ENCODE results near the gene FAM50A.
A peak's percentile ranks its signal among the peaks of the same experiment; 100 is the strongest.

FAM50A gene

DNA sequence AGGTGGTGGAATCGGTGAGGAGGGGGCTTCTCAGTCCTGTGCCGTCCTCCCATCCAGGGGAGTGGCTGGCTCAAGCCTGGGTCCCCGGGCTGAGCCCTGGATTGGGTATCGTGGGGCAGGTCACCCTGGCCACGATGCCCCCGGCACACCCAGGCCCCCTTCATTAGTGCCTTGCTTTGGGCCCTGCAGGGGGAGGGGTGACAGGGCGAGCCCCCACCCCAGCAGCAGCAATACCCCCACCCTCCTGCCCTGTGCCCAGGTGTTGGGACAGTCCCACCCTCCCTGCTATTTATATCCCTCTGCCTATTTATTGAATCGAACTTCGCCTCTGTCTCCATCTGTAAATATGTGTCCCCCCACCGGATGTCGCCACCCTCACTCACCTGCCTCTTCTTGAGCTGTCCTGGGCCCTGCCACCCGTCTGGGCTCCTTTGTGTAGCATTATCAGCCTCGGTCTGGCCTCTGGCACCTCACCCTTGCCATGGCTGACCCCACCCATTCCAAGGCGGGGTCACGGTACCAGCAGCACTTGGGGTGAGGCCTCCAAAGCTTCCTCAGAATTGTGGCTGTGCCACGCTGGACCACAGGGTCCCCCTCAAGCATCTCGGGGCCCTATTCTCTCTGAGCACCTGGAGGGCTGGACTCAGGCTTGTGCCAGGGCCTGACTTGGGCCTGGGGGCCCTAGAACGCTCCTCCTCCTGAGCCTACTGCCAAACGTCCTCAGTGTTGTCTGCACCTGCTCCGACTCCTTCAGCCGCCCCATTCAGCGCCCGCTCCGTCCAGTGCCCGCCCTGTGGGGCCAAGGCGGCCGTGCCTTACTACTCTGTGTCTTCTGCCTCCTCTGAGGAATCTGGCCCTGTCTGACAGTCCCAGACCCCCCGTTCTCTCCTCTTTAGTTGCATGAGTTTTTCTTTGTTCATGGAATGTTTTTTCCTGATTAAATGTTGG, 29.0 kb downstream of the FAM50A start:
- peaks cover 4% of the 10 kb centered on the region for H3K4me1 ChIP-seq (ENCODE audit: control insufficient read depth, insufficient read depth, low read length, poor library complexity, severe bottlenecking)
- H3K9me3 ChIP-seq (ENCODE audit: control insufficient read depth, low read length) = no peaks in the 10 kb centered on the region
- H3K36me3 ChIP-seq (ENCODE audit: control insufficient read depth, insufficient read depth, low read length) = peaks cover 14% of the 10 kb centered on the region
- no peak overlapping the region for H3K4me3 ChIP-seq (ENCODE audit: insufficient read depth, low read depth, low read length, poor library complexity, severe bottlenecking)
- no peak for DNase-seq
- no peak overlapping the region for H3K27ac ChIP-seq (ENCODE audit: insufficient read depth, low read length, poor library complexity, severe bottlenecking)
- H3K27me3 ChIP-seq (replicated peaks; ENCODE audit: control insufficient read depth, insufficient read depth, low read length, poor library complexity, severe bottlenecking) = no peaks in the 10 kb centered on the region

DNA sequence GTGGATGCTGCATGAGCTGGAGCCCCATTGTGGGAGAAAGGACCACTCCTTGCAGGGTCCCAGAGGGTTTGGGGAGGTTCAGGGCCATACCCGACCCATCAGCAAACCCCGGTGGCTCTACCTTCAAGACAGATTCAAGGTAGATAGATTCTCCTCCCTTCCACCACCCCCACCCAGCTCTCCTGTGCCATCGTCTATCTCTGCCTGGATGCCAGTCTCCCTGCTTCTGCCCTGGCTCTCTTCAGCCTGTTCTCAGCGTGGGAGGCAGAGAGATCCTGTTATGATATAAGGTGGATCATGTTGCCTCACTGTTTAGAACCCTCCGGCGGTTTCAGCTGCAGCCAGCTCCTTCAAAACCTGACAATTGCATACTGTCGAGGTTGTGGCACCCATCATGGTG, 29.7 kb downstream of the FAM50A start:
- DNase-seq = no peak

DNA sequence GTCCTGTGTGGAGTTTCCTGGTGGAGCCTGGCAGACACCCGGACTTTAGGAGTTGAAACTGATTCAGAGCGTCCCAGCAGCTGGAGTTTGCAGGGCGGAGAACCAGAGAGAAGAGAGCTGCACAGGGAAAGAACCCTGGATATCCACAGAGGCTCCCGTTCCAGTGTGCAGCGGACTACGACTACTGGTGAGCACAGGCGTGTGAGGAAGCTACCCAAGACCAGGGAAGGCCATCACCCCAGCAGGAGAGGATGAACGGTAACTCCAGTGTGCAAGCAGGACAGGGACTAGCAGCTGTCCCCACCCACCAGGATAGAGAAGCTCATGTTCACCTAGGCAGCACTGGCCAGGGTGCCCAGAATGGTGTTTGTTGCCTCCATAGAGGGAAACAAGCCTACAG, 32.9 kb downstream of the FAM50A start:
- Histone ChIP-seq H3K36me3 (ENCODE audit: control insufficient read depth, insufficient read depth, low read length) (no peaks in the 10 kb centered on the region), H3K9me3 (ENCODE audit: control insufficient read depth, low read length) (no peaks in the 10 kb centered on the region), H3K4me1 (ENCODE audit: control insufficient read depth, insufficient read depth, low read length, poor library complexity, severe bottlenecking) (peaks cover 9% of the 10 kb centered on the region), H3K4me3 (ENCODE audit: insufficient read depth, low read depth, low read length, poor library complexity, severe bottlenecking) (no peak overlapping the region), H3K27ac (ENCODE audit: insufficient read depth, low read length, poor library complexity, severe bottlenecking) (no peak overlapping the region), H3K27me3 (replicated peaks; ENCODE audit: control insufficient read depth, insufficient read depth, low read length, poor library complexity, severe bottlenecking) (no peaks in the 10 kb centered on the region)
- no peak for DNase-seq

More for the DNA sequence above, 29.7 kb downstream of the FAM50A start:
- Histone ChIP-seq H3K4me3 (ENCODE audit: insufficient read depth, low read depth, low read length, poor library complexity, severe bottlenecking) (no peak overlapping the region), H3K27ac (ENCODE audit: insufficient read depth, low read length, poor library complexity, severe bottlenecking) (no peak overlapping the region), H3K9me3 (ENCODE audit: control insufficient read depth, low read length) (no peaks in the 10 kb centered on the region), H3K4me1 (ENCODE audit: control insufficient read depth, insufficient read depth, low read length, poor library complexity, severe bottlenecking) (peaks cover 4% of the 10 kb centered on the region), H3K36me3 (ENCODE audit: control insufficient read depth, insufficient read depth, low read length) (peaks cover 14% of the 10 kb centered on the region), H3K27me3 (replicated peaks; ENCODE audit: control insufficient read depth, insufficient read depth, low read length, poor library complexity, severe bottlenecking) (no peaks in the 10 kb centered on the region)

DNA sequence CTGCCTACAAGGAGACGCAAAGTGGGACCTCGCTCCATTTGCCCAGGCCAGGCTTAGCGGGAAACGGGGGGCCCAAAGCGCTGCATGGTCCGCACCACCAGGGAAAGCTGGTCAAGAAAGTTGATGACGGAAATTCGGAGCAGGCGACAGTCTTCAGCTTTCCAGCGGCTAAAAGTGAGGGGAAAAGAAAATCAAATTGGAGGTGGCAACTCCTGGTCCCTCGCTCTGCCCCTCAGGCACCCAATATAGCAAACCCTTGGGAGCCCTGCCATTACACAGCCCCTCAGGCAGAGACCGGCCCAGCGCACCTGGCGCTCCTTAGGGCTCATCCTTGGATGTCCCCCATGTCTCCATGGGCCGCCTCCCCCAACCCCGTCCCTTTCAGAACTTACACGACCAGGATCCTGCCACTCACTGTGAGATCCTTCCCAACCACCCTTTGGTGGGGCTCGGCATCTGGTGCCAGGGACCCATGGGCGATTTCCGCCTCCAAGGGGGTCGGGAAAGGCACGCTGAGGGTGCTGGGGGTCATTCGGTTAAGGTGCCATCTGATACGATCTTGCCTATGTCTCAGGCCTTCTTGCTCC, 34.0 kb downstream of the FAM50A start:
- no peaks in the 10 kb centered on the region for H3K27me3 ChIP-seq (replicated peaks; ENCODE audit: control insufficient read depth, insufficient read depth, low read length, poor library complexity, severe bottlenecking)
- peaks cover 9% of the 10 kb centered on the region for H3K4me1 ChIP-seq (ENCODE audit: control insufficient read depth, insufficient read depth, low read length, poor library complexity, severe bottlenecking)
- H3K27ac ChIP-seq (ENCODE audit: insufficient read depth, low read length, poor library complexity, severe bottlenecking) = peak overlapping the region; percentile 77
- H3K4me3 ChIP-seq (ENCODE audit: insufficient read depth, low read depth, low read length, poor library complexity, severe bottlenecking) = peak overlapping the region; percentile 53
- H3K36me3 ChIP-seq (ENCODE audit: control insufficient read depth, insufficient read depth, low read length) = no peaks in the 10 kb centered on the region
- no peak for DNase-seq
- H3K9me3 ChIP-seq (ENCODE audit: control insufficient read depth, low read length) = no peaks in the 10 kb centered on the region

DNA sequence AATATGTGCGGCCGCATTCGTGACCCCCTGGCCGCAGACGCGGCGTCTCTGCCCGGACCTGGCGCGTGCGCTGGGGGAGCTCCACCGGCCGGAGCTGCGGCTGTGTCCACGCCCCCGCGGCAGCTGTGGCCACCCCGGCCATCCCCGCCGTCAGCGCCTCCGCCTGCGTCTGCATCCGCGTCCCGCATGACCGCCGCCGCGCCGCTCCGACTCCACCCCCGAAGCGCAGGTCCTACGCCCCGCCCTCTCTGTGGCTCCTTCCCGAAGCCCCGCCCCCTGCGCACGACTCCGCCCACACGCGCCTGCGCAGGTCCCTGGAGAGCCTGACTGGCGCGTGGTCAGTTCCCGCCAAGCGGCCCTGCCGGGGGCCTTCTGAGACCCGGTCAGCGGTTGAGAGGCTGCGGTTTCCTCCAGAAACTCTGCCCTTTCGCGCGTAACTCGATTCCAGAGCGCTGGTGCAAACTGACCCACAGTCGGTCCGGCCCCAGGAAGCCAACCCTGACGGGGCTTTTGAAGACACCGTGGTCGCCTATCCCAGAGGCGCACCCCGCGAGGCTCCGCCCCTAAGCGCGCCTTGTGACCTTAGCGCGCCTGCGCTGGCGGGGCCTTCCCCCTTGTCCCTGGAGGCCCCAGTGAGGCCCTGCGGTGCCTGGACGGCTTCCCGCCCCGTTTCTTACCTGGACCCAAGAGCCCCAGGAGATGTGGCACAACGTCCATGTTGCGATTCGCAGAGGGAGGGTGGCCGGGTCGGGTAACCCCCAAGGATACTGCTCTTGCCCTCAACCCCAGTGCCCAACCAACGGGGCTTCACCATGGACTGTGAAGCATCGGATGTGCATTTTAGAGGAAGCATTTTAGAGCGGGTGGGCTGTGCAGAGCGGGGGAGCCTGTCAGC, 35.0 kb downstream of the FAM50A start, which contains the start of gene LAGE3:
Gene LAGE3 (minus strand): TSS at position 554 of the 895 bp plus-strand sequence. CDS start 366 bp downstream, at position 188.
- no peaks in the 10 kb centered on the region for H3K27me3 ChIP-seq (replicated peaks; ENCODE audit: control insufficient read depth, insufficient read depth, low read length, poor library complexity, severe bottlenecking)
- H3K27ac ChIP-seq (ENCODE audit: insufficient read depth, low read length, poor library complexity, severe bottlenecking) = peak within 1 kb of the TSS; percentile 77
- peak; percentile 85 to 91 (median 88) for DNase-seq
- H3K36me3 ChIP-seq (ENCODE audit: control insufficient read depth, insufficient read depth, low read length) = no peaks in the 10 kb centered on the region
- H3K4me1 ChIP-seq (ENCODE audit: control insufficient read depth, insufficient read depth, low read length, poor library complexity, severe bottlenecking) = peaks cover 9% of the 10 kb centered on the region
- H3K4me3 ChIP-seq (ENCODE audit: insufficient read depth, low read depth, low read length, poor library complexity, severe bottlenecking) = peak within 1 kb of the TSS; percentile 53
- H3K9me3 ChIP-seq (ENCODE audit: control insufficient read depth, low read length) = no peaks in the 10 kb centered on the region

DNA sequence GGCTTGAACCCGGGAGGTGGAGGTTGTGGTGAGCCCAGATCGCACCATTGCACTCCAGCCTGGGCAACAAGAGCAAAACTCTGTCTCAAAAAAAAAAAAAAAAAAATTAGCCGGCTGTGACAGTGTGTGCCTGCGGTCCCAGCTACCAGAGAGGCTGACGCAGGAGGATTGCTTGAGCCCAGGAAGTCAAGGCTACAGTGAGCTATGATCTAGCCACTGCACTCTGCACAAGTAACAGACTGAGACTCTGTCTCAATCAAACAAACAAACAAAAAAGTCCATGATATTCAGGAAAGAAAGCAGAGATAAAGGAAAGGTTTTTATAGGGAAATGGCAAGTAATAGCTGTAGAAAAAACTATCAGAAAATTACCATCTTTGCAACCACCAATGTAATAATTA, 37.3 kb downstream of the FAM50A start:
- Histone ChIP-seq H3K27ac (ENCODE audit: insufficient read depth, low read length, poor library complexity, severe bottlenecking) (no peak overlapping the region), H3K4me3 (ENCODE audit: insufficient read depth, low read depth, low read length, poor library complexity, severe bottlenecking) (no peak overlapping the region), H3K9me3 (ENCODE audit: control insufficient read depth, low read length) (no peaks in the 10 kb centered on the region), H3K36me3 (ENCODE audit: control insufficient read depth, insufficient read depth, low read length) (no peaks in the 10 kb centered on the region), H3K4me1 (ENCODE audit: control insufficient read depth, insufficient read depth, low read length, poor library complexity, severe bottlenecking) (peaks cover 16% of the 10 kb centered on the region), H3K27me3 (replicated peaks; ENCODE audit: control insufficient read depth, insufficient read depth, low read length, poor library complexity, severe bottlenecking) (no peaks in the 10 kb centered on the region)
- DNase-seq = no peak

DNA sequence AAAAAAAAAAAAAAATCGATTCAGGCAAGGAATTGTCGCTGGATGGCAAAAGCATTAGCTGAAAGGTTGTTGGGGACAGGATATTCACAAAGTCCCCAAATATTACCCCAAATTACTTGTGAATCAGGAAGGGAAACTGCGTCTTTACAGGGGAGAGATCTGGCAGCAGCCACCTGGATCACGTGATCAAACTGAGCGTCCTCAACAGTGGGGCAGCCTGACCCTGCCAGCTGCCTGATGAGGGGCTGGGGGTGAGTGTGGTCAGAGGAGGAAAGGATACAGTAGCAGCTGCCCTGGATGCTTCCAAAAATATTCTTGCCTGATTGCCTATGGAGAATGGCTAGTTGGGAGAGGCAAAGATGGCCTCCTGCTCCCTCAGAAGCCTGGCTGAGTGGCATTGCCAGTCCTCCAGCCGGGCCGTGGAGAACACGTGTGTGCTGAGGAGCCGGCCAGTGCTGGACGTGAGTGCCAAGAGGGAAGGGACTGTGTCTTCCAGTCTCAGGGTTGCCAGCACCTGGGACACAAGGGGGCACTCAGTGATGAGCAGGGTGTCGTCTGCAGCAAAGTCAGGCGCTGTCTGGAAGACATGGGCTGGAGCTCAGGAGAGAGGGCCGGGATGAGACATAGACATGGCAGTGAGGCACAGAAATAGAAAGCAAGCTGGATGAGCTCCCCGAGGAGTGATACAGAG, 38.1 kb downstream of the FAM50A start:
- no peak for DNase-seq
- Histone ChIP-seq H3K4me3 (ENCODE audit: insufficient read depth, low read depth, low read length, poor library complexity, severe bottlenecking) (no peak overlapping the region), H3K9me3 (ENCODE audit: control insufficient read depth, low read length) (no peaks in the 10 kb centered on the region), H3K36me3 (ENCODE audit: control insufficient read depth, insufficient read depth, low read length) (no peaks in the 10 kb centered on the region), H3K4me1 (ENCODE audit: control insufficient read depth, insufficient read depth, low read length, poor library complexity, severe bottlenecking) (peaks cover 16% of the 10 kb centered on the region), H3K27me3 (replicated peaks; ENCODE audit: control insufficient read depth, insufficient read depth, low read length, poor library complexity, severe bottlenecking) (no peaks in the 10 kb centered on the region), H3K27ac (ENCODE audit: insufficient read depth, low read length, poor library complexity, severe bottlenecking) (no peak overlapping the region)

DNA sequence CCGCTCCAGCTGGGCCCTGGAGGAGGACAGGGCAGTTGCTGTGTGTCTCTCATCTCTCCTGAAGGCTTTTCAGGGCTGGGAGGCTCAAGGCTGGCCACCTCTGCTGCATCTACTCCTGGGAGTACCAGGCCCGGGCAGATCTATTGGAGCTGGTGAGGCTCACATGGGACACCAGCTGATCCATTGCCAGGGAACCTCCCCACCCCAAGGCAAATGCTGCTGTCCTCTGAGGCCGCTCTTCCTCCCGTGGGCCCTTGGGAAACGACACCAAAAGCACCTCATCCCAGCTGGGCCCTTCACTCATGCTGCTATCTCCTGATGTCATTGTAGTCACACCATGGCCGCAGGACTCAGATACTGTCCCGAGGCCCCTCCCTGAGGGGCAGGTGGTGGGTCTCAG, 38.8 kb downstream of the FAM50A start:
- Histone ChIP-seq H3K4me1 (ENCODE audit: control insufficient read depth, insufficient read depth, low read length, poor library complexity, severe bottlenecking) (peaks cover 12% of the 10 kb centered on the region), H3K4me3 (ENCODE audit: insufficient read depth, low read depth, low read length, poor library complexity, severe bottlenecking) (no peak overlapping the region), H3K36me3 (ENCODE audit: control insufficient read depth, insufficient read depth, low read length) (no peaks in the 10 kb centered on the region), H3K27me3 (replicated peaks; ENCODE audit: control insufficient read depth, insufficient read depth, low read length, poor library complexity, severe bottlenecking) (no peaks in the 10 kb centered on the region), H3K9me3 (ENCODE audit: control insufficient read depth, low read length) (no peaks in the 10 kb centered on the region), H3K27ac (ENCODE audit: insufficient read depth, low read length, poor library complexity, severe bottlenecking) (no peak overlapping the region)
- DNase-seq = no peak

DNA sequence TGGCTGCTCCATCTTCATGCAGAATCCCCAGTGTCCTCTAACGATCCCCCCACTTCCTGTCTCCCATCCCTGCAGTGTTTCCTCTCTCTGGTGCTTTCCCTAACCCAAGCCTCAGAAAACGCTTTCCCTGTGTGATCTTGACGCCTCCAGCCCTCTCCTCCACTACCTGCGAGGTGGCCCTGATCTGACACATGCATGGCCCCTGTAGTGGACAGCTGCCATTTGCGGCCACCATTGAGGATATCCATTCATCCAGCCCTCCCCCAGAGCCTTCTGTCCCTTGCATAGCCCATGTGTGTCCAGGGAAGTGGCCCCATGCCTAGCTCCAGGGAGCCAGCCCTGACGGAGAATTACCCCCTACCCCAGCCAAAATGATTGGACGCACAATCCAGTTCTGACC, 39.4 kb downstream of the FAM50A start:
- peaks cover 12% of the 10 kb centered on the region for H3K4me1 ChIP-seq (ENCODE audit: control insufficient read depth, insufficient read depth, low read length, poor library complexity, severe bottlenecking)
- no peak for DNase-seq
- H3K9me3 ChIP-seq (ENCODE audit: control insufficient read depth, low read length) = no peaks in the 10 kb centered on the region
- no peaks in the 10 kb centered on the region for H3K36me3 ChIP-seq (ENCODE audit: control insufficient read depth, insufficient read depth, low read length)
- no peak overlapping the region for H3K27ac ChIP-seq (ENCODE audit: insufficient read depth, low read length, poor library complexity, severe bottlenecking)
- no peak overlapping the region for H3K4me3 ChIP-seq (ENCODE audit: insufficient read depth, low read depth, low read length, poor library complexity, severe bottlenecking)
- H3K27me3 ChIP-seq (replicated peaks; ENCODE audit: control insufficient read depth, insufficient read depth, low read length, poor library complexity, severe bottlenecking) = no peaks in the 10 kb centered on the region
